ENCODE results near the gene EXT2.

EXT2 gene

GRCh38 chr11:44136176-44136945, 40.9 kb downstream of the EXT2 start:
- DNase-seq = no peak

- DNase-seq = no peak
These were observed 41.6 kb downstream of the EXT2 start for GRCh38 chr11:44137057-44137456.

GRCh38 chr11:44138286-44138685, 42.8 kb downstream of the EXT2 start:
- no peak for DNase-seq

- DNase-seq = no peak
These were observed 43.5 kb downstream of the EXT2 start for GRCh38 chr11:44138980-44139379.

GRCh38 chr11:44139565-44140330, 44.3 kb downstream of the EXT2 start:
- DNase-seq = no peak

- DNase-seq = no peak
These were observed 44.9 kb downstream of the EXT2 start for GRCh38 chr11:44140372-44140771.

GRCh38 chr11:44140805-44141204, 45.3 kb downstream of the EXT2 start:
- no peak for DNase-seq

GRCh38 chr11:44143987-44144909, 48.8 kb downstream of the EXT2 start:
- no peak for DNase-seq

- DNase-seq = no peak
These were observed 49.7 kb downstream of the EXT2 start for GRCh38 chr11:44145011-44145775.

- no peak for DNase-seq
These were observed 51.5 kb downstream of the EXT2 start for GRCh38 chr11:44146931-44147330.

GRCh38 chr11:44147751-44148150, 52.3 kb downstream of the EXT2 start:
- DNase-seq = no peak

GRCh38 chr11:44149651-44150050, 54.2 kb downstream of the EXT2 start:
- no peak for DNase-seq

- DNase-seq = no peak
These were observed 54.9 kb downstream of the EXT2 start for GRCh38 chr11:44150401-44150800.

- DNase-seq = no peak
These were observed 61.5 kb downstream of the EXT2 start for GRCh38 chr11:44157019-44157418.

GRCh38 chr11:44158384-44158783, 62.9 kb downstream of the EXT2 start:
- DNase-seq = no peak

GRCh38 chr11:44159848-44160721, 64.6 kb downstream of the EXT2 start:
- no peak for DNase-seq

- no peak for DNase-seq
These were observed 66.5 kb downstream of the EXT2 start for GRCh38 chr11:44162004-44162403.

GRCh38 chr11:44162662-44163061, 67.2 kb downstream of the EXT2 start:
- DNase-seq = no peak

- no peak for DNase-seq
These were observed 70.0 kb downstream of the EXT2 start for GRCh38 chr11:44165432-44165831.

GRCh38 chr11:44167046-44167445, 71.6 kb downstream of the EXT2 start:
- DNase-seq = no peak

GRCh38 chr11:44171518-44171917, 76.0 kb downstream of the EXT2 start:
- DNase-seq = no peak
